CD8-positive, alpha-beta memory T cell (primary cell): ENCODE measurements around the gene PEA15. TPM values are rescaled to one million over a fixed set of nuclear protein-coding genes. Genes with fewer than 3 reads are reported as not detected.
A peak's percentile ranks its signal among the peaks of the same experiment; 100 is the strongest.

Source experiments
- CTCF ChIA-PET: fragments of 350-600 bp; sonication (Branson Sonifier 250); formaldehyde crosslinking; loops from one replicate; lab custom pipeline; 2021; ENCODE audit warnings: antibody characterized with exemption; lab: Charles Lee
- POLR2A ChIA-PET: fragments of 350-600 bp; sonication (Branson Sonifier 250); formaldehyde crosslinking; loops from one replicate; lab custom pipeline; 2021; ENCODE audit warnings: antibody characterized with exemption; lab: Charles Lee
- DNase-seq, 5 donors: peaks; one replicate each; pipeline versions ENCODE4 v3.0.0 to v3.0.0-alpha.2; 2020 to 2022; ENCODE audit warnings: mixed read lengths in 1 of 5
- H3K27ac ChIP-seq: one replicate; pipeline ENCODE4 v1.7.0; 2013; ENCODE audit warnings: low read depth, mild to moderate bottlenecking, low read length, moderate library complexity
- H3K27me3 ChIP-seq: 2 replicates; pipeline ENCODE4 v1.7.0; 2013; ENCODE audit warnings: low read length, mild to moderate bottlenecking; ENCODE audit not compliant: insufficient read depth, poor library complexity, severe bottlenecking
- H3K36me3 ChIP-seq: 2 replicates; pipeline ENCODE4 v1.7.0; 2013; ENCODE audit warnings: mild to moderate bottlenecking, low read length, moderate library complexity; ENCODE audit not compliant: insufficient read depth
- H3K4me1 ChIP-seq: 2 replicates; pipeline ENCODE4 v1.7.0; 2013; ENCODE audit warnings: mild to moderate bottlenecking, low read length, moderate library complexity; ENCODE audit not compliant: insufficient read depth
- H3K4me3 ChIP-seq: 2 replicates; pipeline ENCODE4 v1.7.0; 2013; ENCODE audit warnings: mild to moderate bottlenecking, low read length
- H3K9me3 ChIP-seq: 2 replicates; pipeline ENCODE4 v1.7.0; 2013; ENCODE audit warnings: mild to moderate bottlenecking, low read length
- H3K27ac Mint-ChIP-seq, 8 donors: one replicate each; pipeline ENCODE4 v1.8.0; 2020 to 2021; ENCODE audit warnings: mixed read lengths in 8 of 8, mild to moderate bottlenecking in 6 of 8, inconsistent platforms in 3 of 8, moderate library complexity in 3 of 8
- H3K27me3 Mint-ChIP-seq, 2 donors: one replicate each; pipeline ENCODE4 v1.8.0; 2020 to 2021; ENCODE audit warnings: mixed read lengths in 2 of 2, mild to moderate bottlenecking in 1 of 2, moderate library complexity in 1 of 2
- H3K36me3 Mint-ChIP-seq, 3 donors: one replicate each; pipeline ENCODE4 v1.8.0; 2020 to 2021; ENCODE audit warnings: mixed read lengths in 3 of 3, inconsistent platforms in 1 of 3, mild to moderate bottlenecking in 1 of 3
- H3K4me1 Mint-ChIP-seq, 3 donors: one replicate each; pipeline ENCODE4 v1.8.0; 2020 to 2021; ENCODE audit warnings: mixed read lengths in 3 of 3, inconsistent platforms in 1 of 3, mild to moderate bottlenecking in 1 of 3
- H3K4me3 Mint-ChIP-seq, 7 donors: one replicate each; pipeline ENCODE4 v1.8.0; 2020 to 2021; ENCODE audit warnings: mixed read lengths in 7 of 7, mild to moderate bottlenecking in 6 of 7, moderate library complexity in 4 of 7, inconsistent platforms in 2 of 7
- H3K9me3 Mint-ChIP-seq, 5 donors: one replicate each; pipeline ENCODE4 v1.8.0; 2020 to 2022; ENCODE audit warnings: mixed read lengths in 5 of 5, mild to moderate bottlenecking in 3 of 5, moderate library complexity in 2 of 5, inconsistent platforms in 1 of 5
- polyA plus RNA-seq: library from polyadenylated mRNA; unstranded; fragments of 300-500 nt; fragmentation: Illumina TruSeq; gene quantifications from one replicate; pipeline ENCODE4 v1.2.3, GENCODE V29; 2021
- total RNA-seq, 2 experiments: library from RNA; stranded (reverse); gene quantifications; one replicate each; pipeline ENCODE4 v1.2.3, GENCODE V29; 2021

PEA15 gene
- total and polyA plus RNA-seq, 3 experiments from 2014 or later: 9.1 to 81.4 (median 77.4) TPM

- Histone ChIP-seq H3K27ac (no peak overlapping the region), H3K27me3 (no peaks in the 10 kb centered on the region), H3K36me3 (no peaks in the 10 kb centered on the region), H3K4me3 (no peak overlapping the region), H3K9me3 (no peaks in the 10 kb centered on the region), H3K4me1 (no peaks in the 10 kb centered on the region)
- Mint-ChIP-seq H3K27me3 (peaks cover 9 to 24% of the 10 kb centered on the region in 2 donors), H3K4me1 (no peaks in the 10 kb centered on the region), H3K27ac (no peak overlapping the region), H3K4me3 (no peak overlapping the region), H3K9me3 (no peaks in the 10 kb centered on the region), H3K36me3 (no peaks in the 10 kb centered on the region)
- POLR2A ChIA-PET: no interaction called here
- no peak for DNase-seq
- CTCF ChIA-PET: interaction anchor here (0.6 to 1.1 kb wide), 3 partner anchors 9 to 192 kb away, joined by 3 to 5 read pairs (median 3); no protein-coding TSS in a partner anchor
Observed at GRCh38 chr1:160186729-160187128, 18.5 kb upstream of the PEA15 start.

- Mint-ChIP-seq H3K36me3 (no peaks in the 10 kb centered on the region), H3K4me3 (no peak overlapping the region), H3K9me3 (no peaks in the 10 kb centered on the region), H3K4me1 (no peaks in the 10 kb centered on the region), H3K27me3 (peaks cover 6 to 17% of the 10 kb centered on the region in 2 donors), H3K27ac (no peak overlapping the region)
- Histone ChIP-seq H3K27me3 (no peaks in the 10 kb centered on the region), H3K4me1 (no peaks in the 10 kb centered on the region), H3K9me3 (no peaks in the 10 kb centered on the region), H3K27ac (no peak overlapping the region), H3K36me3 (no peaks in the 10 kb centered on the region), H3K4me3 (no peak overlapping the region)
- DNase-seq: no peak
- ChIA-PET CTCF (interaction anchor here (1.0 to 1.1 kb wide), 2 partner anchors 104 to 105 kb away, joined by 5 to 7 read pairs; no protein-coding TSS in a partner anchor), POLR2A (no interaction called here)
Observed at GRCh38 chr1:160187407-160187806, 17.8 kb upstream of the PEA15 start.

- Histone ChIP-seq H3K4me3 (no peak overlapping the region), H3K9me3 (no peaks in the 10 kb centered on the region), H3K4me1 (peaks cover 3% of the 10 kb centered on the region), H3K27ac (no peak overlapping the region), H3K27me3 (no peaks in the 10 kb centered on the region), H3K36me3 (no peaks in the 10 kb centered on the region)
- no peaks in the 10 kb centered on the region for H3K36me3 Mint-ChIP-seq
- no peak for DNase-seq
- no peak overlapping the region for H3K4me3 Mint-ChIP-seq
- H3K9me3 Mint-ChIP-seq: no peaks in the 10 kb centered on the region
- POLR2A ChIA-PET: no interaction called here
- no peaks in the 10 kb centered on the region for H3K4me1 Mint-ChIP-seq
- H3K27ac Mint-ChIP-seq: no peak overlapping the region
- peaks cover 6 to 16% of the 10 kb centered on the region in 2 donors for H3K27me3 Mint-ChIP-seq
- CTCF ChIA-PET: interaction anchor here (1.0 kb wide), 2 partner anchors 103 to 189 kb away, joined by 3 to 7 read pairs; no protein-coding TSS in a partner anchor
Observed at GRCh38 chr1:160188341-160188740, 16.8 kb upstream of the PEA15 start.

- Mint-ChIP-seq H3K4me3 (no peak within 1 kb of the TSS), H3K36me3 (no peaks in the 10 kb centered on the region), H3K27me3 (peaks cover 6 to 13% of the 10 kb centered on the region in 2 donors), H3K4me1 (no peaks in the 10 kb centered on the region), H3K9me3 (no peaks in the 10 kb centered on the region), H3K27ac (peak within 1 kb of the TSS in 1 of 8 donors; percentile 35)
- Histone ChIP-seq H3K4me1 (peaks cover 3% of the 10 kb centered on the region), H3K27me3 (no peaks in the 10 kb centered on the region), H3K27ac (no peak within 1 kb of the TSS), H3K36me3 (no peaks in the 10 kb centered on the region), H3K4me3 (no peak within 1 kb of the TSS), H3K9me3 (no peaks in the 10 kb centered on the region)
- no peak for DNase-seq
- ChIA-PET POLR2A (no interaction called here), CTCF (interaction anchor here (0.7 to 5.1 kb wide), 6 partner anchors 12 to 187 kb away, joined by 3 to 80 read pairs (median 3); no protein-coding TSS in a partner anchor)
Observed at GRCh38 chr1:160189649-160190625, 15.2 kb upstream of the PEA15 start, which contains the start of gene CASQ1. TSS of gene CASQ1 (plus strand) at chr1:160190575. CDS start at chr1:160190752, 177 bp downstream.

GRCh38 chr1:160191756-160192155, 13.4 kb upstream of the PEA15 start:
- H3K4me3 ChIP-seq: no peak overlapping the region
- H3K4me3 Mint-ChIP-seq: no peak overlapping the region
- H3K4me1 Mint-ChIP-seq: no peaks in the 10 kb centered on the region
- no peaks in the 10 kb centered on the region for H3K9me3 Mint-ChIP-seq
- DNase-seq: no peak
- H3K4me1 ChIP-seq: peaks cover 3% of the 10 kb centered on the region
- H3K27me3 ChIP-seq: no peaks in the 10 kb centered on the region
- no peaks in the 10 kb centered on the region for H3K36me3 ChIP-seq
- CTCF ChIA-PET: interaction anchor here (1.0 to 5.1 kb wide), 4 partner anchors 28 to 103 kb away, joined by 3 to 80 read pairs (median 8); no protein-coding TSS in a partner anchor
- no peak overlapping the region for H3K27ac ChIP-seq
- H3K27me3 Mint-ChIP-seq: peaks cover 4 to 7% of the 10 kb centered on the region in 2 donors
- H3K36me3 Mint-ChIP-seq: no peaks in the 10 kb centered on the region
- POLR2A ChIA-PET: no interaction called here
- H3K9me3 ChIP-seq: no peaks in the 10 kb centered on the region
- no peak overlapping the region for H3K27ac Mint-ChIP-seq

DNA sequence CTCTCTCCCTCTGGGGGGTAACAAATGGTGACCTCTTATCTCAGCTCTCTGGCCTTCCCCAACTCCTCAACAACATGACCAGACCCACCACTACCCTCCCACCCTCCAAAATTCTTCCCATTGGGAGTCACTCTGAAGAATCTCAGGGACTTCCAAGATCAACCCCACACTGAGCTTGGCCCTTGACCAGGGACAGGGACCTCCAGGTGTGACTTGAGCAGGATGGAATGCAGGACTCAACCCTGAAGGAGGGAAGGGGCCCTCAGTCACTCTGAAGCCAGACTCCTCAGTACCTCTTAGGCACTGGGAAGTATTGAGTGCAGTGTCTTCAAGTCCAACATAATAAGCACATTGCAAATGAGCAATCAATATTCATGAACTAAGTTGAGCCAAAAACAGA, 12.9 kb upstream of the PEA15 start:
- no peak for DNase-seq
- no peak overlapping the region for H3K27ac ChIP-seq
- H3K4me3 Mint-ChIP-seq: no peak overlapping the region
- H3K27me3 ChIP-seq: no peaks in the 10 kb centered on the region
- no peaks in the 10 kb centered on the region for H3K36me3 ChIP-seq
- no peaks in the 10 kb centered on the region for H3K4me1 Mint-ChIP-seq
- CTCF ChIA-PET: interaction anchor here (1.0 to 5.1 kb wide), 4 partner anchors 60 to 185 kb away, joined by 3 to 80 read pairs (median 8); no protein-coding TSS in a partner anchor
- no peak overlapping the region for H3K27ac Mint-ChIP-seq
- H3K4me1 ChIP-seq: peaks cover 3% of the 10 kb centered on the region
- POLR2A ChIA-PET: interaction anchor here (0.6 kb wide), 1 partner anchor 174 kb away, joined by 3 read pairs; the partner anchor contains the start of gene NHLH1
- H3K36me3 Mint-ChIP-seq: no peaks in the 10 kb centered on the region
- no peak overlapping the region for H3K4me3 ChIP-seq
- H3K27me3 Mint-ChIP-seq: peaks cover 4 to 9% of the 10 kb centered on the region in 2 donors
- no peaks in the 10 kb centered on the region for H3K9me3 Mint-ChIP-seq
- H3K9me3 ChIP-seq: no peaks in the 10 kb centered on the region

DNA sequence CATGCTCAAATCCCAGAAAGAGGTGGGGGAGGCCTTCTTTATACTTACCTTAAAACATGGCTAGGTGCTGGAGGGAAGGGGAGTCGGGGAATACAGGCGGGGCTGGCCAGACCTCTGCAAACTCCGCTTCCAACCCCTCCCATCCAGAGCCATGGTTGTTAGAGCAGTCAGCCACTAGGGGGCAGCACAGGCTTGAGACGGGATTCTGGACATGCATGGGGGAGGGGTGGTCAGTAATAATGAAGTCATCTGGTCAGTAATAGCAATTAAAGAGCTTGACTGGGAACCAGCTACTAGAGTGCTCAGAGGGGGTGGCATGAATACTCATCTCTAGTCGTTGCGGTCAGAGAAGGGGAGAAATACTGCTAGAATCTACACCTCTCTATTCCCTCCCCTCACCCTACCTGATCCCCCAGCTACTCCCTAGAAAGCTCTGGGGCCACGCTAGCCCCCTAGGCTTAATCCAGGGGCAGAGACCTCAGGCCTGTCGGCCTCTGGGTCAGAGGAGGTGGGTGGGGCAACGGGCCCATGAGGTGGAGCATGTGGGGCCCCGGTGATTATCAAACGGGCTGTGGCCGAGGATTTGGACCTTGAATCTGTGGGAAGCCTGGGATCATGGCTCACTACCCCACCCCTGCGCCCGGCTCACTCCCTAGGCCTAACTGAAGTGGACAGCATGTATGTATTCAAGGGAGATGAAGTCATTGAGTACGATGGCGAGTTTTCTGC, 11.9 kb upstream of the PEA15 start:
- no peak overlapping the region for H3K27ac ChIP-seq

More for the DNA sequence above, 11.9 kb upstream of the PEA15 start:
- no peak overlapping the region for H3K27ac Mint-ChIP-seq
- Histone ChIP-seq H3K27me3 (no peaks in the 10 kb centered on the region), H3K9me3 (no peaks in the 10 kb centered on the region), H3K4me3 (no peak overlapping the region), H3K4me1 (peaks cover 3% of the 10 kb centered on the region), H3K36me3 (no peaks in the 10 kb centered on the region)
- no peaks in the 10 kb centered on the region for H3K36me3 Mint-ChIP-seq
- peak; percentile 58 to 85 (median 76) for DNase-seq
- ChIA-PET CTCF (interaction anchor here (0.6 to 5.1 kb wide), 23 partner anchors 9 to 215 kb away, joined by 3 to 80 read pairs (median 4); partner anchors contain the start of genes PEA15 and PEX19), POLR2A (no interaction called here)
- H3K9me3 Mint-ChIP-seq: no peaks in the 10 kb centered on the region
- peaks cover 2 to 9% of the 10 kb centered on the region in 2 donors for H3K27me3 Mint-ChIP-seq
- no peaks in the 10 kb centered on the region for H3K4me1 Mint-ChIP-seq
- no peak overlapping the region for H3K4me3 Mint-ChIP-seq
